HG03064 (cell line): ENCODE results near the gene CCL3.
"Not testable (repeated sequence)": the region's sequence is repeated elsewhere in the genome, so short reads cannot be mapped to it uniquely, and the experiment has no call there.

Source experiments
- ATAC-seq: cut with Tn5 transposase; IDR thresholded peaks from one replicate; pipeline ENCODE4 v1.9.1; 2021; ENCODE audit warnings: low read depth; ENCODE audit not compliant: unreplicated experiment

CCL3 gene

GRCh38 chr17:36089888-36090836 lies at the start of gene CCL3:
CCL3 (minus strand) TSS chr17:36090143; CDS start chr17:36090058, 85 bp downstream.
- peak; percentile 54 for ATAC-seq

- ATAC-seq, result no peak
Measured at GRCh38 chr17:36136439-36136838, 46.5 kb upstream of the CCL3 start.

GRCh38 chr17:36136036-36136435 lies 46.1 kb upstream of the CCL3 start:
- ATAC-seq, result no peak

GRCh38 chr17:36135465-36135864 lies 45.5 kb upstream of the CCL3 start:
- no peak for ATAC-seq

- ATAC-seq, result no peak
Measured at GRCh38 chr17:36133602-36134236, 43.8 kb upstream of the CCL3 start.

- ATAC-seq, result no peak
Measured at GRCh38 chr17:36132421-36132831, 42.5 kb upstream of the CCL3 start.

- no peak for ATAC-seq
Measured at GRCh38 chr17:36131931-36132330, 42.0 kb upstream of the CCL3 start.

- ATAC-seq, result no peak
Measured at GRCh38 chr17:36131421-36131820, 41.5 kb upstream of the CCL3 start.

- ATAC-seq, result no peak
Measured at GRCh38 chr17:36130346-36130745, 40.4 kb upstream of the CCL3 start.

GRCh38 chr17:36129616-36130015 lies 39.7 kb upstream of the CCL3 start:
- ATAC-seq, result no peak

- no peak for ATAC-seq
Measured at GRCh38 chr17:36128411-36128978, 38.6 kb upstream of the CCL3 start.

GRCh38 chr17:36127911-36128310 lies 38.0 kb upstream of the CCL3 start:
- ATAC-seq, result no peak

- no peak for ATAC-seq
Measured at GRCh38 chr17:36127199-36127893, 37.4 kb upstream of the CCL3 start.

- ATAC-seq, result no peak
Measured at GRCh38 chr17:36124879-36125824, 35.2 kb upstream of the CCL3 start.

GRCh38 chr17:36123431-36123830 lies 33.5 kb upstream of the CCL3 start:
- no peak for ATAC-seq

GRCh38 chr17:36121099-36121498 lies 31.2 kb upstream of the CCL3 start:
- not testable (repeated sequence) for ATAC-seq

- ATAC-seq, result no peak
Measured at GRCh38 chr17:36120221-36120620, 30.3 kb upstream of the CCL3 start.

- no peak for ATAC-seq
Measured at GRCh38 chr17:36118477-36119353, 28.8 kb upstream of the CCL3 start.
